Liver (tissue), 9 donors: ENCODE data around the gene RET. TPM values are rescaled to one million over a fixed set of nuclear protein-coding genes. Genes with fewer than 3 reads are reported as not detected.

Source experiments
- DNase-seq: peaks from one replicate; pipeline ENCODE4 v3.0.0-alpha.2; 2017; ENCODE audit warnings: low spot score
- H3K27ac ChIP-seq, 2 donors: one replicate each; pipeline ENCODE4 v1.7.0; 2013; ENCODE audit warnings: inconsistent platforms in 2 of 2, low read length in 2 of 2, control low read depth in 1 of 2, low read depth in 1 of 2, mild to moderate bottlenecking in 1 of 2
- H3K27me3 ChIP-seq, 4 donors: one replicate each; pipeline versions ENCODE4 v1.6.1 to v1.7.0; 2013; ENCODE audit warnings: low read length in 3 of 4, inconsistent platforms in 1 of 4, mild to moderate bottlenecking in 1 of 4, moderate library complexity in 1 of 4; ENCODE audit not compliant: control insufficient read depth in 4 of 4, insufficient read depth in 4 of 4
- H3K36me3 ChIP-seq, 4 donors: one replicate each; pipeline versions ENCODE4 v1.6.1 to v1.7.0; 2013; ENCODE audit warnings: low read length in 3 of 4, mild to moderate bottlenecking in 3 of 4, low read depth in 1 of 4, moderate library complexity in 1 of 4; ENCODE audit not compliant: control insufficient read depth in 4 of 4, insufficient read depth in 3 of 4
- H3K4me1 ChIP-seq, 4 donors: one replicate each; pipeline versions ENCODE4 v1.6.1 to v1.7.0; 2013; ENCODE audit warnings: low read length in 3 of 4, mild to moderate bottlenecking in 3 of 4, moderate library complexity in 1 of 4; ENCODE audit not compliant: control insufficient read depth in 4 of 4, insufficient read depth in 4 of 4
- H3K4me3 ChIP-seq, 3 donors: one replicate each; pipeline versions ENCODE4 v1.6.1 to v1.7.0; 2013; ENCODE audit warnings: low read length in 3 of 3, control low read depth in 1 of 3, low read depth in 1 of 3, mild to moderate bottlenecking in 1 of 3
- H3K9ac ChIP-seq, 2 donors: one replicate each; pipeline ENCODE4 v1.7.0; 2013; ENCODE audit warnings: low read length in 2 of 2, mild to moderate bottlenecking in 2 of 2, moderate library complexity in 2 of 2, control low read depth in 1 of 2, low read depth in 1 of 2
- H3K9me3 ChIP-seq, 4 donors: one replicate each; pipeline versions ENCODE4 v1.6.1 to v1.7.0; 2013; ENCODE audit warnings: low read length in 3 of 4; ENCODE audit not compliant: control insufficient read depth in 4 of 4
- ATF3 ChIP-seq: IDR thresholded peaks from 2 replicates; pipeline ENCODE4 v1.6.1; 2016; ENCODE audit warnings: antibody characterized with exemption
- CTCF ChIP-seq: fragments of 150-350 bp; IDR thresholded peaks from 2 replicates; pipeline ENCODE4 v1.5.1; 2017; ENCODE audit warnings: improper control_type of control experiment, low read depth, low read length; ENCODE audit not compliant: missing input control
- EGR1 ChIP-seq, 2 donors: IDR thresholded peaks; 2 replicates each; pipeline ENCODE4 v1.6.1; 2016 to 2018; ENCODE audit warnings: antibody characterized with exemption in 2 of 2, low read depth in 2 of 2
- FOXA1 ChIP-seq: IDR thresholded peaks from 2 replicates; pipeline ENCODE4 v1.6.1; 2016; ENCODE audit warnings: antibody characterized with exemption
- FOXA2 ChIP-seq: IDR thresholded peaks from 2 replicates; pipeline ENCODE4 v1.6.1; 2016; ENCODE audit warnings: antibody characterized with exemption
- GABPA ChIP-seq, 2 donors: IDR thresholded peaks in 1 of 2; conservative IDR thresholded peaks in 1 of 2; 2 replicates each; pipeline ENCODE4 v1.6.1; 2016; ENCODE audit warnings: antibody characterized with exemption in 2 of 2, mild to moderate bottlenecking in 1 of 2, moderate library complexity in 1 of 2
- HNF4A ChIP-seq, 2 donors: conservative IDR thresholded peaks; 2 replicates each; pipeline ENCODE4 v1.6.1; 2016; ENCODE audit warnings: antibody characterized with exemption in 2 of 2, mild to moderate bottlenecking in 2 of 2
- HNF4G ChIP-seq: IDR thresholded peaks from 2 replicates; pipeline ENCODE4 v1.6.1; 2016; ENCODE audit warnings: antibody characterized with exemption
- JUND ChIP-seq, 2 donors: IDR thresholded peaks; 2 replicates each; pipeline ENCODE4 v1.6.1; 2016; ENCODE audit warnings: antibody characterized with exemption in 2 of 2
- NR2F2 ChIP-seq: IDR thresholded peaks from 2 replicates; pipeline ENCODE4 v1.6.1; 2016; ENCODE audit warnings: antibody characterized with exemption
- RAD21 ChIP-seq, 2 donors: IDR thresholded peaks; 2 replicates each; pipeline ENCODE4 v1.6.1; 2016; ENCODE audit warnings: antibody characterized with exemption in 2 of 2, mild to moderate bottlenecking in 2 of 2
- REST ChIP-seq: IDR thresholded peaks from 2 replicates; pipeline ENCODE4 v1.6.1; 2016; ENCODE audit warnings: antibody characterized with exemption, mild to moderate bottlenecking
- RXRA ChIP-seq, 2 donors: IDR thresholded peaks; 2 replicates each; pipeline ENCODE4 v1.6.1; 2017 to 2018; ENCODE audit warnings: antibody characterized with exemption in 2 of 2, mild to moderate bottlenecking in 1 of 2
- SP1 ChIP-seq: IDR thresholded peaks from 2 replicates; pipeline ENCODE4 v1.6.1; 2018; ENCODE audit warnings: antibody characterized with exemption, mild to moderate bottlenecking
- TAF1 ChIP-seq: conservative IDR thresholded peaks from 2 replicates; pipeline ENCODE4 v1.6.1; 2016; ENCODE audit warnings: antibody characterized with exemption, mild to moderate bottlenecking
- YY1 ChIP-seq: IDR thresholded peaks from 2 replicates; pipeline ENCODE4 v1.6.1; 2016; ENCODE audit warnings: antibody characterized with exemption, mild to moderate bottlenecking
- ZBTB33 ChIP-seq: IDR thresholded peaks from 2 replicates; pipeline ENCODE4 v1.6.1; 2016; ENCODE audit warnings: antibody characterized with exemption
- WGBS: extraction: QIAGEN DNeasy Blood & Tissue Kit; methylation state at CpG from one replicate; pipeline ENCODE4 v1.1.7; 2013; 5-methylcytosine and 5-hydroxymethylcytosine counted together
- polyA plus RNA-seq, 2 donors: library from polyadenylated mRNA; stranded (reverse) in 1 of 2; unstranded in 1 of 2; fragments of 200-250 nt in 1 of 2; fragments of >200 nt in 1 of 2; fragmentation: Nextera tagmentation in 1 of 2; extraction: Ambion mirVana in 1 of 2; gene quantifications; one replicate each; pipeline versions ENCODE4 v1.2.1 to v1.2.3, GENCODE V29; 2013 to 2015
- total RNA-seq, 2 donors: library from RNA; depleted of rRNA; stranded (reverse); fragments of >200 nt; gene quantifications; one replicate each; pipeline ENCODE4 v1.2.3, GENCODE V29; 2014
- donor health status: healthy.
- donor health status: healthy.
- donor health status: healthy.
- donor health status: healthy.
- donor health status: healthy.

RET gene
- total and polyA plus RNA-seq, 4 donors: 0.09 to 2.5 (median 0.33) TPM; not detected in 1

GRCh38 chr10:43074827-43075611 lies 1.9 kb upstream of the RET start (continued):
- no peak for TF ChIP-seq REST
- TF ChIP-seq TAF1: no peak
- no peak for TF ChIP-seq RXRA (IDR thresholded peaks at IDR 0.05)
- TF ChIP-seq SP1: no peak
- no peak for TF ChIP-seq NR2F2

- 68% methylated on average over 5 of the region's 5 CpGs for WGBS
- TF ChIP-seq EGR1 (IDR thresholded peaks at IDR 0.05; ENCODE audit: low read depth in 2 of 2) (no peak), CTCF (peak; percentile 5)
- Histone ChIP-seq H3K4me3 (no peak overlapping the region), H3K9ac (no peak overlapping the region), H3K9me3 (no peaks in the 10 kb centered on the region), H3K27me3 (peaks cover 0 to 3% (median 0%) of the 10 kb centered on the region in 4 donors), H3K4me1 (peaks cover 0 to 26% (median 12%) of the 10 kb centered on the region in 4 donors), H3K27ac (no peak overlapping the region), H3K36me3 (no peaks in the 10 kb centered on the region)
- no peak for DNase-seq
Measured at GRCh38 chr10:43075612-43076003, 1.3 kb upstream of the RET start.

- DNase-seq: no peak
- TF ChIP-seq RAD21 (IDR thresholded peaks at IDR 0.05): no peak
- TF ChIP-seq HNF4G: no peak
- no peak for TF ChIP-seq REST
- TF ChIP-seq ATF3: no peak
- TF ChIP-seq YY1: no peak
- TF ChIP-seq FOXA2: no peak
- no peak for TF ChIP-seq SP1
- no peak for TF ChIP-seq RXRA (IDR thresholded peaks at IDR 0.05)
- TF ChIP-seq JUND (IDR thresholded peaks at IDR 0.05): no peak
- TF ChIP-seq HNF4A (conservative IDR thresholded peaks at IDR 0.05): no peak
- no peak for TF ChIP-seq FOXA1
- TF ChIP-seq TAF1: no peak
- TF ChIP-seq ZBTB33: no peak
- no peak for TF ChIP-seq GABPA (IDR thresholded peaks at IDR 0.05 in 1 of 2, conservative IDR thresholded peaks at IDR 0.05 in 1 of 2)
Measured at GRCh38 chr10:43076311-43076875, 476 bp upstream of the RET start.

More at GRCh38 chr10:43076311-43076875, 476 bp upstream of the RET start:
- 4% methylated on average over 45 of the region's 45 CpGs for WGBS
- no peak overlapping the region for H3K9ac ChIP-seq
- H3K4me1 ChIP-seq: peaks cover 0 to 26% (median 12%) of the 10 kb centered on the region in 4 donors
- peak overlapping the region in 2 of 3 donors; percentile 43 to 54 for H3K4me3 ChIP-seq
- H3K27ac ChIP-seq: no peak overlapping the region
- no peaks in the 10 kb centered on the region for H3K36me3 ChIP-seq
- H3K27me3 ChIP-seq: peaks cover 0 to 3% (median 0%) of the 10 kb centered on the region in 4 donors
- H3K9me3 ChIP-seq: no peaks in the 10 kb centered on the region
